ENCODE measurements around the gene ME3.

DNA sequence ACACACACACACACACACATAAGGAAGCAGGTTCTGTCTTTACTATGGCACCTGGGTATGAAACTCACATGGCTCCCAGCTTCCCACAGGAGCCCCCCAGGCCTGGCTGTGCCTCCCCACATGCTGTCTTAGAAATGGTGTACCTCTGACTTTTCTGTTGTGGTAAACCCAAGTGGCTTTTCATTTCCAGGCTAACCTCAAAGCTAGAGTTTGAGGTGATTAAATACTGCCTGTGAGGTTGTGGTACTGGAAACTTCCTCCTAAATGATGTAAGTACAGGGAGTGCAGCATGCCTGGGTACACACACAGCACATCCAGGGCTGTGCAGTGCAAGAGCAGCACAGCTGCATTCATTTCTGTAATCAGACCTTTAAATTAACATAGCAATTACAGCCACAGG is 34.4 kb downstream of the ME3 start:
- TF ChIP-seq, protein P1, sequence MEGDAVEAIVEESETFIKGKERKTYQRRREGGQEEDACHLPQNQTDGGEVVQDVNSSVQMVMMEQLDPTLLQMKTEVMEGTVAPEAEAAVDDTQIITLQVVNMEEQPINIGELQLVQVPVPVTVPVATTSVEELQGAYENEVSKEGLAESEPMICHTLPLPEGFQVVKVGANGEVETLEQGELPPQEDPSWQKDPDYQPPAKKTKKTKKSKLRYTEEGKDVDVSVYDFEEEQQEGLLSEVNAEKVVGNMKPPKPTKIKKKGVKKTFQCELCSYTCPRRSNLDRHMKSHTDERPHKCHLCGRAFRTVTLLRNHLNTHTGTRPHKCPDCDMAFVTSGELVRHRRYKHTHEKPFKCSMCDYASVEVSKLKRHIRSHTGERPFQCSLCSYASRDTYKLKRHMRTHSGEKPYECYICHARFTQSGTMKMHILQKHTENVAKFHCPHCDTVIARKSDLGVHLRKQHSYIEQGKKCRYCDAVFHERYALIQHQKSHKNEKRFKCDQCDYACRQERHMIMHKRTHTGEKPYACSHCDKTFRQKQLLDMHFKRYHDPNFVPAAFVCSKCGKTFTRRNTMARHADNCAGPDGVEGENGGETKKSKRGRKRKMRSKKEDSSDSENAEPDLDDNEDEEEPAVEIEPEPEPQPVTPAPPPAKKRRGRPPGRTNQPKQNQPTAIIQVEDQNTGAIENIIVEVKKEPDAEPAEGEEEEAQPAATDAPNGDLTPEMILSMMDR (IDR thresholded peaks at IDR 0.05): no peak
- TF ChIP-seq POLR2A (IDR thresholded peaks at IDR 0.05): no peak
